HG03575 (cell line): ENCODE measurements around the gene SPIB.

ENCODE experiments used
- ATAC-seq: cut with Tn5 transposase; IDR thresholded peaks from one replicate; pipeline ENCODE4 v1.9.1; 2021; ENCODE audit not compliant: unreplicated experiment, insufficient number of reproducible peaks, low FRiP score; ENCODE audit errors: extremely low read depth

Gene SPIB

GRCh38 chr19:50480281-50481111, 61.8 kb downstream of the SPIB start:
- ATAC-seq, result no peak
